Astrocyte (in vitro differentiated cells and primary cell): ENCODE results near the gene GABRB1.

Source experiments
- CTCF ChIP-seq: IDR thresholded peaks from 2 replicates; pipeline ENCODE4 v1.5.1; 2011; ENCODE audit warnings: low read depth, mild to moderate bottlenecking, inconsistent platforms, low read length, moderate library complexity; ENCODE audit not compliant: insufficient read depth
- EZH2 ChIP-seq: IDR thresholded peaks from 2 replicates; pipeline ENCODE4 v1.6.1; 2012; ENCODE audit warnings: mild to moderate bottlenecking, low read length, inconsistent platforms; ENCODE audit not compliant: insufficient read depth

- no peak for TF ChIP-seq CTCF
- no peak for TF ChIP-seq EZH2
Observed at GRCh38 chr4:47209833-47210232, 178.5 kb downstream of the GABRB1 start.
